Measurements from ENCODE around the gene GXYLT1.
A peak's percentile ranks its signal among the peaks of the same experiment; 100 is the strongest.
"Not testable (repeated sequence)": the region's sequence is repeated elsewhere in the genome, so short reads cannot be mapped to it uniquely, and the experiment has no call there.

Gene GXYLT1

GRCh38 chr12:42144408-42145196, at the start of gene GXYLT1:
Gene GXYLT1, minus strand, starts transcription at chr12:42144874. Its CDS starts 228 bp downstream, at chr12:42144646.
- peak; percentile 96 for DNase-seq

GRCh38 chr12:42192686-42193085, 48.0 kb upstream of the GXYLT1 start:
- no peak for DNase-seq

DNA sequence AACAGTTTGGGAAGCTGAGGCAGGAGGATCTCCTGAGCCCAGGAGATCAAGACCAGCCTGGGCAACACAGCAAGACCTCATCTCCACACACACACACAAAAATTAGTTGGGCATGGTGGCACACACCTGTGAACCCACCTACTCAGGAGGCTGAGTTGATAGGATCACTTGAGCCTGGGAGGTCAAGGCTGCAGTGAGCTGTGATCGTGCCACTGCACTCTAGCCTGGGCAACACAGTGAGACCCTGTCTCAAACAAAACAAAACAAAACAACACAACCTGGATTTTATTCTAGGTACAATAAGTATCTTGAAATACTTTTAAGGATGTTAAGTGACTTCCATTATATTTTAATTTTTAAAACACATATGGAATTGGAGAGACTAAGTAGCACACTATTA, 47.6 kb upstream of the GXYLT1 start:
- DNase-seq: no peak

GRCh38 chr12:42190376-42190775, 45.7 kb upstream of the GXYLT1 start:
- no peak for DNase-seq

GRCh38 chr12:42188275-42188674, 43.6 kb upstream of the GXYLT1 start:
- not testable (repeated sequence) for DNase-seq

GRCh38 chr12:42187799-42188198, 43.1 kb upstream of the GXYLT1 start:
- DNase-seq: no peak

DNA sequence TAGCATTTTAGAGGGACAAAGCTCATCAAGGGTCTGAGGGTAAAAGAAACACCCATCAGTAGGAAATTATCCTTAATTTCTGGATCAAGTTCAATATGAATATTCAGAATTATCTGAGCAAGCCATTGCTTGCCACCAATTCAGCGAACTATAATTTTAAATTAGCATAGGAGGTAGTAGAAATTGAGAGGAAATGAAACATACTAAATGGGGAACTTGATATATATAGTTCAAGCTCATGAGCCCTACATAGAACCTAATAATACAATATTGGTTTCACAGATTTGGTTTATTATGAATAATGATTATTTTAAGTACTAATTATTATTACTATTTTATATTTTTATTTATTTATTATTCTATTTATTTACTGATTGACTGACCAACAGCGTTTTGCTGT, 42.1 kb upstream of the GXYLT1 start:
- DNase-seq: no peak

- no peak for DNase-seq
These were observed 37.7 kb upstream of the GXYLT1 start for GRCh38 chr12:42182394-42182793.

DNA sequence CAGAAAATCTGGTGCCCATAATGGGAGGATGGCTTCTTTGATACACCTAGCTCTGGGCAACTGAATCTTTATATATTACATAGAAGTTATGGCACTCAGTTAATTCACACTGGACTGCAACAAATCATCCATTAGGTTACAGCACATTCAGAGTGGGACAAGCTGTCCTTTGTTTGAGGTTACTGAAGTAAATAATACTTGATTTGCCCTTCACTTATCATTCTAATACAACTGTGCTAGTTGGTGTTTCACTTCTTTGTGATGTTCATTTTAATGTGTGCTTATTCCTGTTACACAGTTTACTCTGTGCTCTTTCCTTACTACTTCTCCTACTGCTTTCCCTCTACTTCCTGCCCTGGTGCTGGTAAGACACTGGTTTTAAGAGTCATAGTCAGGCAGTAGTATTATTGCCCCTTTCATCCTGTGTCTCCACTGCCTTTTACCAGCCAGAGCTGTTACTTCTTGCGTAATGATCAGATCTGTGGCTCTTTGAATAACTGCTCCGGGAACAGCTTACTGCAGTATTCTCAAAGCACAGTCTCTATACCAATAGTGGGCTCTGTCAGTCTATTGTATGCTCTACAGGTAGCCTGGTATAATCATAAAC, 36.4 kb upstream of the GXYLT1 start:
- DNase-seq: peak; percentile 18

DNA sequence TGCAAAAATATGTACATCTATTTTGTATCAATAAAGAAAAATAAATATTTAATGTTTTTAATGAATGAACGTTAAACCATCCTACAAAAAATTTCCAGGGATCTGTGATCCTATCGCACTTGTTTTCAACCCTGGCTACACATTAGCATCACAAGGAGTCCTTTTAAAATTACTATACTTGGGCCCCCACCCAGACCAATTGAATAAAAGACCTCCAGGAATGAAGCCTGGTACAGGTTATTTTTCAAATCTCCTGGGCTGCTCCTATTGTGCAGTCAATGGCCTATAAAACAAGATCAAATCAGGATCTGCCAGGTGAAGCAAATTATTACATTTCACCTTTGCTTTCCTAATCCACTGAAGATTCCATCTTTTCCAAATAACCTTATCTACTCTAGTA, 33.4 kb upstream of the GXYLT1 start:
- no peak for DNase-seq

- no peak for DNase-seq
These were observed 30.3 kb upstream of the GXYLT1 start for GRCh38 chr12:42174978-42175377.

- no peak for DNase-seq
These were observed 29.4 kb upstream of the GXYLT1 start for GRCh38 chr12:42173961-42174521.

- DNase-seq: no peak
These were observed 28.0 kb upstream of the GXYLT1 start for GRCh38 chr12:42172441-42173210.

DNA sequence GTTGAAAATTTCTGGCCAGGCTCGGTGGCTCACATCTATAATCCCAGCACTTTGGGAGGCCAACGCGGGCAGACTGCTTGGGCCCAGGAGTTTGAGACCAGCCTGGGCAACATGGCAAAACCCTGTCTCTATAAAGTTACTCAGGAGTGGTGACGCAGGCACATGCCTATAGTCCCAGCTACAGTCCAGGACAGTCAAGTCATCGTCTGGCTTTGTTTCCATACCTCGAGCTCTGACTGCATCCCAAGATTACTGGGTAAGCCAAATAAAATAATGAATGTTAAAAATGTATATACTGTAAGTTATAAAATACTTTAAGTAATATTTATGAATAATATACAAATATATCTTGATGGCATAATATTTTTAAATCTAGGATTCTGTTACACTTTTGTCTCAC, 23.0 kb upstream of the GXYLT1 start:
- DNase-seq: no peak

GRCh38 chr12:42166501-42166900, 21.8 kb upstream of the GXYLT1 start:
- DNase-seq: peak; percentile 29

- no peak for DNase-seq
These were observed 19.2 kb upstream of the GXYLT1 start for GRCh38 chr12:42163913-42164312.

GRCh38 chr12:42162965-42163364, 18.3 kb upstream of the GXYLT1 start:
- DNase-seq: no peak

GRCh38 chr12:42162193-42162592, 17.5 kb upstream of the GXYLT1 start:
- DNase-seq: peak; percentile 77

DNA sequence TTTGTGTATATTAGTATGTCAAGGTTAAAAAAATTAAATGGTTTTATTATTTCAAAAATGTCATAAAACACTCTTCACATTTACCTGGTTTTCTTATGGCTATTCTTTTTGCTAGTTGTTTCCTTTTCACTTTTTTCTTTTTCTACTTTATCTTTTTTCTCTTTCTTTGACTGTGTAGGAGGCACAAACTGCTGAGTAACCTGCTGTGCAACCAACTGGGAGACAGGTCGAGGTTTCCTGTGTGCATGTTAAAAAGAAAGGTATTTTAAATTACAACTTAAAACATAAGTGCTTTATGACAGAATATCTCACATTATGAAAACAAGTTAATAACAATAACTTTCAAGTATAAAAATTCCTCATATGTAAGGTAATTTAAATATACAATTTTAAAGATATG, 16.9 kb upstream of the GXYLT1 start:
- DNase-seq: no peak

DNA sequence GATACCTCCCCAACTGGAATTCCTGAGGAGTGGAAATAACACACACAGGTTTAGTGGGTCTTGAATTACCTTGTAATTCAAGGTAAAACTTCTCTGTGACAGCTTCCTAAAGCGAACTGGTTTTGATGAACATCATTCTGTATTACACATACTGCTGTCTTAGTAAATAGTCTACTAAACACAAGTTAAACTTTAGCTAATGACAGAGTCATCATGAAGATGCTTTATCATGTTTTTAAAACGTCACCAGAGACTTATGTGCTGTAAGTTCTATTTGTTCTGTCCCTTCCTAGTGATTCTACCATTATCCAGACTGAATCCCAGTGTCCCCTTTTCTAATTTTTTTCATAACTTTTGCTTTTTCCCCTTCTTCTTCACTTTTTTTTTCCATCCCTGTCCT, 11.6 kb upstream of the GXYLT1 start:
- no peak for DNase-seq

DNA sequence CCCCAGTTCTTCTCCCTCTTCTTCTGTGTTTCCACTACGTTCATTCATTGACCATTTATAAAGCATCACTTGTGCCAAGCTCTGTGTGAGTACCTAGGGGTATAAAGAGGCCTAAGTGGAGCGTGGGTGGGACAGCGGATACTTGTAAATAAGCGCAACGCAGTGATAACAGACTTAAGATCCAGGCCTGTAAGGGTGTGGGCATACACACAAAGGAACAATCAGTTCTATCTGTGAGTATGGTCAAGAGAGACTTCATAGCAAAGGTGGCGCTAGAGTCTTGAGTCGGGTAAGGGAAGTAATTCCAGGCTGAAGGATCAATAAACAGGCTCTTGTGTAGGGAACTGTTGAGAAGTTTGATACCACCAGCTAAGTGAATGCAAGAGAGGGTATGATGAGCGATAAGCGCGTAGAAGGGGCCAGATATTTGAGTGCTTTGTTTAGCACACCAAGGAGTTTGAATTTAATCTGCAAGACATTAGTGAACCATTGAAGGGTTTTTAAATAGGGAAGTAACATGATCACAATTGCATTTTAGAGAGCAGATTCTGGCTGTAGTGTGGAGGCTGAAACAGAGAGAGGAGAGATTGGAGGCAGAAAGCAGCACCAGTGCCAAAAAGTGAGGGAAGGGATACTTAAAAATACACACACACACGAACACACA, 1.0 kb upstream of the GXYLT1 start:
- peak; percentile 6 for DNase-seq

GRCh38 chr12:42145197-42145549, 499 bp upstream of the GXYLT1 start:
- no peak for DNase-seq

DNA sequence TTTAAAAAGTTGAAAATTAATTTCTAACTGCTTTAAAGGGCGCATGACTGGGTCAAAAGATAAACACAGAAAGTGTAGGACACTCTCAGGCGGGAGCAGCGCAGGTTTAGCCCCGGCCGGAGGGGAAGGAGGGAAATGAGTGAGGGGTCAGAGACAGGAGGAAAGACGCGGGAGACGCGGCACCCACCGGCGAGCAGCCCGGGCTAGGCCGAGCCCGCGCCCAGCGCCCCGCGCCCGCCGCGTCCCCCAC, 591 bp downstream of the GXYLT1 start:
- peak; percentile 17 for DNase-seq
